ENCODE results near the gene TRPM4.
"Not testable (repeated sequence)": the region's sequence is repeated elsewhere in the genome, so short reads cannot be mapped to it uniquely, and the experiment has no call there.

TRPM4 gene

DNA sequence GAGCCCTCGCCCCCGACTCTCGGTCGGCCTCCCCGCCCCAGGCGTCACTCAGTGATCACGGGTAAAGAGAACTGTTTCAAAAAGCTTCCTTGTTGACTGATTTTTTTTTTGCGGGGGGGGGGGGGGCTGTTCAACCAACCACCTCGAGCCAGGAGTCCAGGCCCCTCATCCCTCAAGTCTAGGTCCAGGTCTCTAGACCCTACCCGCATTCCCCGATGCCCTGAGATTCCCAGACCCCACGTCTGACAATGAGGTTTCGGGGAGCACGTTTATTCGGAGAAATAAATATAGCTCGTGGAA is 6.7 kb upstream of the TRPM4 start:
- DNase-seq (ENCODE audit: low read depth in 2 of 2) = no peak

DNA sequence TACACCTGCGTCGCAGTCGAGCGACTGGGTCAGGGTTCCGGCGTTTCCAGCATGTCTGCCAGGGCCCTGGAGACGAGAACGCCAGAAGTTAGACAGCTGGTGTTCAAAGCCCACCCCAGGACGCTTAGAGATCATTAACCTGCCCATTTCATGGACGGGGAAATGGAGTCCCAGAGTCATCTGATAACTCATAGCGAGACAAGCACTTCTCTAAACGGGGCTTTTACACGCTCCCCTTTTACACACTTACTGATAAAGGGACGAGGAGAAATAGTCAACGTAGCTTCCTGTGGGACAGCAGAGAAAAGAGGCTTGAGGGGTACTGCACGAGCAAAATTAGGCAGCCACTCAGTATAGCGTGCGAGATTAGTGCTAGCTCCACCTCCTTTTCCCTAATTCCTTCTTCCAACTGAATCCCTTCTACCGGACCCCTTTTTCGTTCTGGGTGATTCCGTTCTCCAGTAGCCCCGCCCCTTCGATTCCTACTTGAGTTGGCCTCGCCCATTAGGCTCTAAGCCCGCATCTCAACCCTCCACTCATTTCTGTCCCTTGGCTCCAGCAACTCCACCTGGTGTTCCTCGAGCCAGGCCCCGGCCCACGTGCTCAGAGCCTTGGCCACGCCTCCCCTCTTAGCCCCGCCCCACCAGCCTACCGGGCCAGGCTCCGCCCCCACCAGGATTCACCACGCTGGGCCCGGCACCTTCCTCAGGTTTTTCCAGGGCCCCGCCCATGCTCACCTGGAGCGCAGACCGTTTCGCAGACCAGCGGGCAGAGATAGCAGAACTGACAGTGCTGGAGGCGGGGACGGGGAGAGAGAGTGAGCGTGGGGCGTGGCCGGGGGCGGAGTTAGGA is 6.1 kb upstream of the TRPM4 start:
- no peak for DNase-seq (ENCODE audit: low read depth in 2 of 2)

DNA sequence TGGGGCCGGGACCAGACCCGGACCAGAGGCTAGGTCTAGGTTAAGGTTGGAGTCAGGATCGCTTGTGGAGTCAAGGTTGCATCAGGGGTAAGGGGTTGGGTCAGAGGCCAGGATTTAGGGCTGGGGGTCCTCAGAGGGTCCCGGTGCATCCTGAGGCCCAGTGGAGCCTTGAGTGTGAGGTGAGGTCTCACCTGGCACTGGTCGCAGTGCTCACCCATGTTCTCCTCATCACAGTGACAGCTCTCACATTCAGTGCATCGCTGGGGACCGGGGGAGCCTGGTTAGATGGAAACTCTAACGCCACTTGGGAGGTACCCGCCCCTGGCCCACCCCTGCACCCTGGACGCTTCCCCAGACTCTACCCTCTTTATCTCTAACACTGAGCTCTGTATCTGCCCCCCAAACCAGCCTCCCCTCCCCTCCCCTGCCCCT is 5.5 kb upstream of the TRPM4 start:
- DNase-seq (ENCODE audit: low read depth in 2 of 2) = no peak

DNA sequence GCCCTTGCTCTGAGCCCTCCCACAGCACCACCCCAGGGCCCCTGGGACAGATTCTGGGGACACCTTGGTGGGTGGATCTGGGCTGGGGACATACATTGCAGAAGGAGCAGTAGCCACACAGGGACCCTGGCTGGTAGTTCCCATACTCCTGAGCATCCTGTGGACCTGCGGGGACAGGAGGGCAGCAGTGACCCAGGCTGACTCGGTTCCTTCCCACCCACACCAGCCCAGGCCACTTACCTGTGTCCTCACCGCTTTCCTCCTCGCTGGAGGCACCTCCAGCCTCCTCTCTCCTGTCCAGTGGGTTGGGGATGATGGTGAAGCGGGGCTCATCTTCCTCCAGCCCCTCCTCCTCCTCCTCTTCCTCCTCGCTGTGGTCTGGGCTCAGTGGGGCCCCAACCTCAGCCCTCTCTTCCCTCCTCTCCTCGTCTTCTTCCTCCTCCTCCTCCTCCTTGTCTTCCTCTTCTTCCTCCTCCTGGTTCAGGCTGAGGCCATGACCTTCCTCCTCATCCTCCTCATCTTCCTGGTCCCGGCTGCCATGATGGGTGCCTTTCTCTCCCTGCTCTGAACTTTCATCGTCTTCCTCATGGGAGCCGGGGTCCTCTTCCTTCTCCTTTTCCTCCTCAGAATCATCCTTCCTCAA is 4.3 kb upstream of the TRPM4 start:
- no peak for DNase-seq (ENCODE audit: low read depth in 2 of 2)

DNA sequence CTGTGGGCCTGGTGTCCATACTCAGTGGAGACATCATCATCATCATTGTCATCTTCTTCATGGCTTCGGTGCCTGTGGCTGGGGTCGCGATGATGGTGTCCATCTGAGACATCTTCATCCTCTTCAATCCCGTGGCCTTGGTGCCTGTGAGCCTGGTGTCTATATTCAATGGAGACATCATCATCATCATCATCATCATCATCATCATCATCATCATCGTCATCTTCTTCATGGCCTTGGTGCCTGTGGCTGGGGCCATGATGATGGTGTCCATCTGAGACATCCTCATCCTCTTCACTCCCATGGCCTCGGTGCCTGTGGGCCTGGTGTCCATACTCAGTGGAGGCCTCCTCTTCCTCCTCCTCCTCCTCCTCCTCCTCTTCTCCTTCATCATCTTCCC is 3.3 kb upstream of the TRPM4 start:
- no peak for DNase-seq (ENCODE audit: low read depth in 2 of 2)

DNA sequence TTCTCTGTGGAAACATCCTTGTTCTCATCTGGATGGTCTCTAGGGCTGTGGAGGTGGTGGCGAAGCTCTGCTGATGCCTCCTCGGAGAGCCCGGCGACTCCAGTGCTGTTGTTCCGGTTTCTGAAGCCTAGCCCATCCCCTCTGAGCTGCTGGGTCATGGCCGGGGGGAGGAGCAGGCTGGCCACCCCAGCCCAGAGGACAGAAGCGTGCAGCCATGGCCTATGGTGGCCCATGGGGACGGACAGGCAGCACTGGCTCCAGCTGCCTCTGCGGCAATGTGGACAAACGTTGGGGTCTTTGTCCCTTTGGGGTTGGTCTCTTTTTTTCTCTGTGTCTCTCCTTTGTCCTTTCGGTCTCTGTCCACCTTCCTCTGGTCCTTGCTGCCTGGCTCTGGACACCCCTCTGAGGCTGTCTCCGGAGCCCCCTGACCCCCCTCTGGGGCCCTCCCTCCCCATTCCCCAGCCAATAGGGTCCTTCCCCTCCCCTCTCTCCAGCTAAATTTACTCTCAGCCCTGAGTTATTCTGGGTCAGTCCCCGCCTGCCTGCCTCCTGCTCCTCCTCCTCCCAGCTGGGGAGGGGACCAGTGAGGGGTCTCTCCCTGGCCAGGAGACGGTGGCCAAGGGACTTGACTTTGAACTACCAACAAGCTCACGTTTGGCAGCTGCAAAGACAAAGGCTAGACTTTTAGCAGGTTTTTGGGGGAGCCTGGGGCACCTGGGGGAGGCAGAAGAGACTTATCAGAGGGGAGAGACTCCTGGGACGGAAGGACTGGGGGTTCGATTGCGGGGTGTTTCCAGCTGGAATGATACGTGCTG is 2.4 kb upstream of the TRPM4 start, which contains the start of gene HRC:
TSS of gene HRC (minus strand) at position 392 of the 815 bp plus-strand sequence. CDS start at position 233, 159 bp downstream.
- no peak for DNase-seq (ENCODE audit: low read depth in 2 of 2)

DNA sequence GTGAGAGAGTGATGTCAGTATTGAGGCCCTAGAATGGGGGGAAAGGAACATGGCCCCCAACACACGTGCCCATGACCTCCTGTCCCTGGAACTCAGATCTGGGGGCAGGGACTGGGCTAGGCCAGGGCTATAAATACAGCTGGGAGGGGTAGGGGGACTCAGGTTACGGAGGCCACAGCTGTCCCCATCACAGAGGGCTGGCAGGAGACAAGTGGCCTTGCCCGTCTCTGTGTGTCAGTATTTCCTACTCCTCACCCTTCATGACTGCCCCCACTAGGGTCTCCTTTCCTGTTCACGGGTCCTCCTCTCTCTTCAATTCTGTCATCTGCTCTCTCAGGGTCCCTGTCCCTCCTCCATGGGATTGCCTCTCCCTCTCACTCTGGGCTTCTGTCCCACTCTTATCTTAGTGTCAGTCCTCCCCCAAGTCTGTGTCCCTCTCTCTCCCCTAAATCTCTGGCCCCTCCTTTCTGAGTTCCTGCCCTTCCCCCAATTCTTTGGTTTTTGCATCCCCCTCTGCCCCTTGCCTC is 1.7 kb upstream of the TRPM4 start:
- no peak for DNase-seq (ENCODE audit: low read depth in 2 of 2)

DNA sequence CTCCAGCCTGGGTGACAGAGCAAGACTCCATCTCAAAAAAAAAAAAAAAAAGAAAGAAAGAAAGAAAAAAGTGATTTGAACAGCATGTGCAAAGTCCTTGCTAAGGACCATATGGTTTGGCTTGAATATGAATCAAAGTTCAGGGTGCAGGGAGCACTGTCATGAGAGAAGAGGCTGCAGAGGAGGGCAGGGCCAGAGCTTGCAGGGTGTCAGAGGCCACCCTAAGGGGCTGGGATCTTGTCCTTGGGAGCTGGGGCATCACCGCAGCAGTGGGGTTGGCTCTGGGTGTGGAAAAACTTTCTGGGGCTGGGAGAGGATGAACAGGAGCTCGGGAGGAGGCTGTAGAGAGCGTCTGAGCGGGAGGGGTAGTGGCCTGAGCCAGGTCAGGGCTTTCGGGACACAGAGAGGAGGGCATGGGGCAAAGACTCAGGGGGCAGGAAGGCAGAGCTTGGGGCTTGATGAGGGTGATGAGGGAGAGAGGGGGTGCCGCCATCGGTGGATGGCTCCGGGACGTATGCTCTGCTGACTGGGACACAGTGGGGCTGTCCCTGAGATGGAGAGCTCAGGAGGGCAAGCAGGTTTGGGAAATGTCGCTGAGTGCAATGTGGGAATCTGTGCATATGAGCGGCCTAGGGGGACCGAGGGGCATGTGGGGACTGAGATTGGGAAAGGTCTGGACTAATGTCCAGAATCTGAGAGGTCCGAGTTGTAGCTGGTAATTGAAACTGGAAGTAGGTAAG is 3.0 kb downstream of the TRPM4 start:
- DNase-seq (ENCODE audit: low read depth in 2 of 2) = no peak

DNA sequence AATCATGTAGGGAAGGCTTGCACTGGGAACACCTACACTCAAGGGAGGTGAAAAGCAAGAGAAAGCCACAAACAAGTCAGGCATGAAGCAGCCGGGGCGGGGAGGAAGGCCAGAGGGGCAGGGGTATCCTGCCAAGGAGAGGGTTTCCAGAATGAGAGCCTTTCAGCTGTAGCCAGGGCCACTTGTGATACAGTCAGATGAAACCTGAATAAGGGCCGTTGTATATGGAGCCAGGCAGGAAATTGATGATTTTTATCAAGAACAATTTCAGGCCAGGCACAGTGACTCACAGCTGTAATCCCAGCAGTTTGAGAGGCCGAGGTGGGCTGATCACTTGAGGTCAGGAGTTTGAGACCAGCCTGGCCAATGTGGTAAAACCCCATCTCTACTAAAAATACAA is 4.4 kb downstream of the TRPM4 start:
- DNase-seq (ENCODE audit: low read depth in 2 of 2) = no peak

DNA sequence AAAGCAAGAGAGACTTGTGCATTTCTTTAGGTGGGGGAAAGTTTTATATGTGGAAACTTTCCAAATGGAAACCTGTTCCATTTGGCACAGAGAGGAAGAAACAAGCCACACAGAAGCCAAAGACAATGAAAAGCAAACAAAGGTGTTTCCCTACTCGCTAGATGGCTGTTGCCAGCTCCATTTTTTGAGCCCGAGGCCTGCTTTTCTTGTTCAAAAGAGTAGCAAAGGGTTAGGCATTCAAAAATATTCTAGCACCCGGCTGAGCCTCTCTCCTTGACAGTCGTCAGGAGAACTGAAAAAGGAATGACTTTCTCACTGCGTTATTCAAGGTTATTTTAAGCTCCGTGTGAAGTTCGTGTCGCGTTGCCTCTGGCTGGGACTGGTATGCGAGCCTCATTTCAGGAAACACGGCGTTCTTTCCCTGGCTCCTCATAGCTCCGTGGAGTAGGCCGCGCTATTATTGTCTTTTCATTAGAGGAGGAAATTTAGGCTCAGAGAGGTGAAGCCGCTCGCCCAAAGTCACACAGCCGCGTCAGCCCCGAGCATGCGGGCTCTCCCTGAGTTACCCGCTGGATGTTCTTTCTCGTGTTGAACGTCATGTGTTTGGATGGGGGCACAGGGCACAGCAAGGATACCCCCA is 7.6 kb downstream of the TRPM4 start:
- no peak for DNase-seq (ENCODE audit: low read depth in 2 of 2)

DNA sequence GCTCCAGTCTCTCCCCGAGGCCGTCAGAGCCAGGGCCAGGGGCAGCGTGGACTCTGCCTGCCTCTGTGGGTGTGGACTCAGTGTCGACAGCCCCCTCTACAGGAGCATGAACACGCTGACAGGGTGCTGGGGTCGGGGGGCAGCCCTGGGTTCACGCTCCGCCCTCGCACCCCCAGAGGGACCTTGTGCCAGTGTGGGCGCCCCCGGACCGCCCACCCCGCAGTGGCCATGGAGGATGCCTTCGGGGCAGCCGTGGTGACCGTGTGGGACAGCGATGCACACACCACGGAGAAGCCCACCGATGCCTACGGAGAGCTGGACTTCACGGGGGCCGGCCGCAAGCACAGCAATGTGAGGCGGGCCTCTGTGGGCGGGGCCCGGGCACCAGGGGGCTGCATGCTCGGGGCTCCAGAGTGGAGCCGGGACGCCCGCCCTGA is 8.3 kb downstream of the TRPM4 start:
- no peak for DNase-seq (ENCODE audit: low read depth in 2 of 2)

DNA sequence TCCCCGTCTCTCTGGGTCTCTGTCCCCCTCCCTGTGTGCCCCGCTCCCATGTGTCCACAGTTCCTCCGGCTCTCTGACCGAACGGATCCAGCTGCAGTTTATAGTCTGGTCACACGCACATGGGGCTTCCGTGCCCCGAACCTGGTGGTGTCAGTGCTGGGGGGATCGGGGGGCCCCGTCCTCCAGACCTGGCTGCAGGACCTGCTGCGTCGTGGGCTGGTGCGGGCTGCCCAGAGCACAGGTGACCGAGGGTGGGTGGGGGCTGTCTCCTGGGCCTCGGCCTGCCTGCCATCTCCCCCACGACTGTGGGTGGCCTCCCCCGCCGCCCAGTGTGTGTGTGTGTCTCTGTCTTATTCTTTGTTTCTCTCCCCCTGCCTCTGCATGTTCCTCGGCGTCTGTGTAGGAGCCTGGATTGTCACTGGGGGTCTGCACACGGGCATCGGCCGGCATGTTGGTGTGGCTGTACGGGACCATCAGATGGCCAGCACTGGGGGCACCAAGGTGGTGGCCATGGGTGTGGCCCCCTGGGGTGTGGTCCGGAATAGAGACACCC is 10.3 kb downstream of the TRPM4 start:
- DNase-seq (ENCODE audit: low read depth in 2 of 2) = no peak

DNA sequence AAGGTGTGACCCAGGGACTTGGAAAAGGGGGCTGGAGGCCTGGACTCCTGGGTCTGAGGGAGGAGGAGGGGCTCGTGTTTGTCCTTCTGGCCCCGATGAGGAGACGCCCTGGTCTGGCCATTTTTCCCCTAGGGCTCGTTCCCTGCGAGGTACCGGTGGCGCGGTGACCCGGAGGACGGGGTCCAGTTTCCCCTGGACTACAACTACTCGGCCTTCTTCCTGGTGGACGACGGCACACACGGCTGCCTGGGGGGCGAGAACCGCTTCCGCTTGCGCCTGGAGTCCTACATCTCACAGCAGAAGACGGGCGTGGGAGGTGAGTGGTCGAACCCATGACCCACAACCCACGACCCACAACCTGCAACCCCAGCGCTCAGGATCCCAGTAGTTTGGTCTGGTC is 10.8 kb downstream of the TRPM4 start:
- no peak for DNase-seq (ENCODE audit: low read depth in 2 of 2)

DNA sequence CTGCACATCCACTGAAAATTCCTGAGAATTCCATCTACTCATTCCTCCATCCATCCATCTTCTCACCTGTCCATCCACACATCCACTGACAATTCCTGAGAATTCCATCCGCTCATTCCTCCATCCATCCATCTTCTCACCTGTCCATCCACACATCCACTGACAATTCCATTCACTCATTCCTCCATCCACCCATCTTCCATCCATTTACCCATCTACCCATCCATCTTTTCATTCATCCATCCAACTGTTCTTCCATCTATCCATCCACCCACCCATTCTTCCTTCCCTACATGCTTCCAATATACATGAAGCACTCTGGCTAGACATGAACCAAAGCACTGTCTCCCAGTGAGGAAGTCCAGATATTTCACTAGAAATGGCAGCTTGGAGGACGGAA is 15.6 kb downstream of the TRPM4 start:
- DNase-seq (ENCODE audit: low read depth in 2 of 2) = no peak

DNA sequence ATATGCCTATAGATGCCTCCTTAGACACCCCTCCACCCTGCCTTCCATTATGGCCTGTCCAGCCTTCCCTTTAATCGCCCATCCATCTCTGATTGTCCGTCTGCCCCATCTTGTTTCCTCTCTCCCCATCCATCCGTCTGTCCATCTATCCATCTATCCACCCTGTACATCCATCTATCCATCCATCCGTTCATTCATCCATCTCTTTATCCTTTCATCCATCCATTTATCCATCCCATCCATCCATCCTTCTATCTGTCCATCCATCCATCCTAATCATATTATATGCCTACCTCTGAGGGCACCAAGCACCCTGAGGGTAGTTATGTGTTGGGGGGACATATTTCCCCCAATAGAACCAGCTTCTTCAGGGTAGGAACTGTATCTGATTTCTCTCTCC is 23.1 kb downstream of the TRPM4 start:
- DNase-seq (ENCODE audit: low read depth in 2 of 2) = no peak

DNA sequence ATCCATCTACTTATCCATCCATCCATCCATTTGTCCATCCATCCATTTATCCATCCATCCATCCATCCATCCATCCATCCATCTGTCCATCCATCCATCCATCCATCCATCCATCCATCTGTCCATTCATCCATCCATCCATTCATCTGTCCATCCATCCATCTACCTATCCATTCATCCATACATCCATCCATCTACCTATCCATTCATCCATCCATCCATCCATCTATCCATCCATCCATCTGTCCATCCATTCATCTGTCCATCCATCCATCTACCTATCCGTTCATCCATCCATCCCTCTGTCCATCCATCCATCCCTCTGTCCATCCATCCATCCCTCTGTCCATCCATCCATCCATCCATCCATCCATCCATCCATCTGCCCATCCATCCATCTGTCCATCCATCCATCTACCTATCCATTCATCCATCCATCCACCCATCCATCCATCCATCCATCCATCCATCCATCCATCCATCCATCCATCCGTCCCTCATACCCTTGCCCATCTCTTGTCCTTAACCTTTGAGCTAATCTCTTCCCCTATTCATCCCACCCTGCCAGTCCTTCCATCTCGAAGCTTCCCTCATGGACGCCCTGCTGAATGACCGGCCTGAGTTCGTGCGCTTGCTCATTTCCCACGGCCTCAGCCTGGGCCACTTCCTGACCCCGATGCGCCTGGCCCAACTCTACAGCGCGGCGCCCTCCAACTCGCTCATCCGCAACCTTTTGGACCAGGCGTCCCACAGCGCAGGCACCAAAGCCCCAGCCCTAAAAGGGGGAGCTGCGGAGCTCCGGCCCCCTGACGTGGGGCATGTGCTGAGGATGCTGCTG is 24.6 kb downstream of the TRPM4 start:
- not testable (repeated sequence) for DNase-seq (ENCODE audit: low read depth in 2 of 2)

DNA sequence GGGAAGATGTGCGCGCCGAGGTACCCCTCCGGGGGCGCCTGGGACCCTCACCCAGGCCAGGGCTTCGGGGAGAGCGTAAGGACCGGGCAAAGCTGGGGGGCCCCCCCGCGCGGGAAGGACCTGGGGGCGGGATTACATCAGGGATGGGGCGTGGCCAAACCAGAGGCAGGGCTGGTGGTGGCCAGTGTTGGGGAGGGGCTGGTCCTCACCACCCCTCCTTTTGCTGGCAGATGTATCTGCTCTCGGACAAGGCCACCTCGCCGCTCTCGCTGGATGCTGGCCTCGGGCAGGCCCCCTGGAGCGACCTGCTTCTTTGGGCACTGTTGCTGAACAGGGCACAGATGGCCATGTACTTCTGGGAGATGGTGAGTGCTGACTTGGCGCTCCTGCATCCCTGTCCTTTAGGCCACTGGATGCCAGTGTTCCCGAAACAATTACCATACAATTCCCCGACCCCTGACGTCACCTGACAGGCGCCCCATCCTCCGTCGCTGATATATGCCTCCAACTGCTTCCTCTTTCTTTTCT is 25.3 kb downstream of the TRPM4 start:
- no peak for DNase-seq (ENCODE audit: low read depth in 2 of 2)

DNA sequence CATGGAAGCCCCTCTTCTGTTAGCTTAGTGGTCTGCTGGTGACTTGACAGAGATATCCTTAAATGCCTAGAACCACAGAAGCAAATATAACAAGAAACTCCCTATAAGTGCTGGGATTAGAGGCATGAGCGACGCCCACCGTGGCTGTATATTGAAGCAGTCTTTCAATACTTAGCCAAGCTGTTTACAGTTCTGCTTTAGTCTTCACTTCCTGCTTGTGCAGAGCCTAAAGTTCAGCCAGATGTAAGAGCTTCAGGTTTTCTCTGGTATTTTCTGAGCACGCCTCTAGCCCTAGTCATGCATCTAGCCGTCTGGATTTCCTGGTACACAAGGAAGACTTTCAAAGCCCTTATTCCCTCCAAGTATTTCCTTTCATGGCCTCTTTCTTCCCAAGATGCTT is 28.5 kb downstream of the TRPM4 start:
- DNase-seq (ENCODE audit: low read depth in 2 of 2) = no peak

DNA sequence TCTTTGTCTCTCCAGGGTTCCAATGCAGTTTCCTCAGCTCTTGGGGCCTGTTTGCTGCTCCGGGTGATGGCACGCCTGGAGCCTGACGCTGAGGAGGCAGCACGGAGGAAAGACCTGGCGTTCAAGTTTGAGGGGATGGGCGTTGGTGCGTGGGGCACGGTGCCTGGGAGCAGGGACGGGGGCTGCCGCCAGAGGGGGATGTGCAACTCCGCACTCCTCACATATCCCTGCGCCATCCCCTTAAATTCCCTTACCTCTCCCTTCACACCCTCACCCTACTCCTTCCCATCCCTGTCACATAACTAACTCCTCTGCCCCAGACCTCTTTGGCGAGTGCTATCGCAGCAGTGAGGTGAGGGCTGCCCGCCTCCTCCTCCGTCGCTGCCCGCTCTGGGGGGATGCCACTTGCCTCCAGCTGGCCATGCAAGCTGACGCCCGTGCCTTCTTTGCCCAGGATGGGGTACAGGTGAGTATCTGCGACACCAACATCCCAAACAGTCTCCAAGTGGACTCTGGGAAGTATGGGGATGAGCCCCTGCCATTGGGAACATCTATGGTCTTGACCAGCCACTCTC is 31.1 kb downstream of the TRPM4 start:
- no peak for DNase-seq (ENCODE audit: low read depth in 2 of 2)

All from stimulated activated CD4-positive, alpha-beta T cell treated with anti-CD3 and anti-CD28 coated beads, Interleukin-15, amount 100 ng/mL, for 48 hours (primary cell).